Measurements from ENCODE around the gene NUSAP1. TPM values are rescaled to one million over a fixed set of nuclear protein-coding genes. Genes with fewer than 3 reads are reported as not detected.

Gene NUSAP1
- total and polyA plus RNA-seq, 10 of the 15 experiments (the other 5 are each of a cell fraction or from before 2014, with no cell fraction given), result 158 to 315 (median 229) TPM

DNA sequence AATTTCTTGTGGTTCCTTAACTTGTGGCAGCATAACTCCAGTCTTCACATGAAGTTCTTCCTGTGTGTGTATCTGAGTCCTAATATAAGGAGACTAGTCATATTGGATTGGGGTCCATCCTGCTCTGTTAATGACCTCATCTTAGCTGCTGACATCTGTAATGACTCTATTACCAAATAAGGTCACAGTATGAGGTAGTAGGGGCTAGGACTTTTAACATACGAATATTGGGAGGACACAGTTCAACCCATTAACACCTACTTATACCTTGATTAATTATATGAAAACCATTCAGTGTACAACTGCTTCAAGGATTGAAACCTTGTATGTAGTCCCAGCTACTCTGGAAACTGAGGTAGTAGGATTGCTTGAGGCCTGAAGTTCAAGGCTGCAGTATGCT is 44.2 kb upstream of the NUSAP1 start:
- Histone ChIP-seq H3K9me3 (replicated peaks; ENCODE audit: control insufficient read depth, insufficient read depth, low read length) (peaks cover 2% of the 10 kb centered on the region), H3K79me2 (ENCODE audit: control insufficient read depth, insufficient read depth, low read length) (peaks cover 44% of the 10 kb centered on the region), H3K27ac (ENCODE audit: control insufficient read depth, insufficient read depth) (no peak overlapping the region), H3K36me3 (ENCODE audit: control insufficient read depth in 2 of 2, insufficient read depth in 2 of 2, low read length in 1 of 2) (peaks cover 3 to 19% of the 10 kb centered on the region in 2 experiments), H3K4me2 (ENCODE audit: control insufficient read depth, insufficient read depth) (peak overlapping the region; percentile 3; the same call in 1 of the 2 replicates), H3K27me3 (replicated peaks in 1 of 2; ENCODE audit: control insufficient read depth in 2 of 2, insufficient read depth in 2 of 2, low read length in 1 of 2) (no peaks in the 10 kb centered on the region), H3K9ac (ENCODE audit: control insufficient read depth, insufficient read depth, low read length) (no peak overlapping the region), H3K4me1 (ENCODE audit: control insufficient read depth, insufficient read depth, low read length) (peaks cover 13% of the 10 kb centered on the region), H3K4me3 (no peak overlapping the region), H2AFZ (ENCODE audit: control insufficient read depth, low read depth, low read length) (no peak overlapping the region), H4K20me1 (ENCODE audit: control insufficient read depth, insufficient read depth) (no peaks in the 10 kb centered on the region)
- CTCF ChIA-PET, result interaction anchor here (0.5 to 1.6 kb wide), 4 partner anchors 29 to 57 kb away, joined by 3 to 5 read pairs (median 3); partner anchors contain the start of gene CHP1
- POLR2A ChIA-PET, result interaction anchor here (0.6 to 0.8 kb wide), 2 partner anchors 41 to 736 kb away, joined by 5 to 7 read pairs; no protein-coding TSS in a partner anchor
- WGBS (ENCODE audit: insufficient coverage, insufficient replicate concordance, low lambda C conversion rate, missing lambda C conversion rate), result 95% methylated on average over 1 of the region's 1 CpG
- DNase-seq (ENCODE audit: low read depth, low spot score) (no peak), ATAC-seq (no peak), FAIRE-seq (no peak)
- intact Hi-C loops (cut with micrococcal nuclease; ENCODE audit: unreplicated experiment), result no loop called here
- in situ Hi-C loops (cut with MboI), result no loop called here
- RAD21 ChIA-PET (ENCODE audit: unreplicated experiment), result interaction anchor here (1.5 kb wide), 1 partner anchor 57 kb away, joined by 3 read pairs; the partner anchor contains the start of gene CHP1
- SMC1A ChIA-PET (ENCODE audit: uncharacterized antibody, unreplicated experiment), result interaction anchor here (0.7 to 0.8 kb wide), 2 partner anchors 48 to 57 kb away, joined by 3 read pairs; partner anchors contain the start of gene CHP1
- BruUV-seq (replicated peaks), result TSS peak; percentile 20
- no peak for TF ChIP-seq NR2F1 (conservative IDR thresholded peaks at IDR 0.05)
- TF ChIP-seq CREB1 (IDR thresholded peaks at IDR 0.05; ENCODE audit: low read depth), result 0 out of 2 replicates have a peak, but pooled peaks have one; percentile 23
- TF ChIP-seq ZNF384 (IDR thresholded peaks at IDR 0.05; ENCODE audit: borderline replicate concordance, low read depth, low read length), result no peak
- no peak for TF ChIP-seq CBFB (IDR thresholded peaks at IDR 0.05; ENCODE audit: low read depth)
- no peak for TF ChIP-seq ZNF24 (IDR thresholded peaks at IDR 0.05)
- 0 out of 2 replicates have a peak, but pooled peaks have one; percentile 19 for TF ChIP-seq ATF7 (IDR thresholded peaks at IDR 0.05; ENCODE audit: low read depth)
- TF ChIP-seq MEF2A (IDR thresholded peaks at IDR 0.05; ENCODE audit: insufficient read depth, low read depth, low read length), result no peak
- TF ChIP-seq, protein P1, sequence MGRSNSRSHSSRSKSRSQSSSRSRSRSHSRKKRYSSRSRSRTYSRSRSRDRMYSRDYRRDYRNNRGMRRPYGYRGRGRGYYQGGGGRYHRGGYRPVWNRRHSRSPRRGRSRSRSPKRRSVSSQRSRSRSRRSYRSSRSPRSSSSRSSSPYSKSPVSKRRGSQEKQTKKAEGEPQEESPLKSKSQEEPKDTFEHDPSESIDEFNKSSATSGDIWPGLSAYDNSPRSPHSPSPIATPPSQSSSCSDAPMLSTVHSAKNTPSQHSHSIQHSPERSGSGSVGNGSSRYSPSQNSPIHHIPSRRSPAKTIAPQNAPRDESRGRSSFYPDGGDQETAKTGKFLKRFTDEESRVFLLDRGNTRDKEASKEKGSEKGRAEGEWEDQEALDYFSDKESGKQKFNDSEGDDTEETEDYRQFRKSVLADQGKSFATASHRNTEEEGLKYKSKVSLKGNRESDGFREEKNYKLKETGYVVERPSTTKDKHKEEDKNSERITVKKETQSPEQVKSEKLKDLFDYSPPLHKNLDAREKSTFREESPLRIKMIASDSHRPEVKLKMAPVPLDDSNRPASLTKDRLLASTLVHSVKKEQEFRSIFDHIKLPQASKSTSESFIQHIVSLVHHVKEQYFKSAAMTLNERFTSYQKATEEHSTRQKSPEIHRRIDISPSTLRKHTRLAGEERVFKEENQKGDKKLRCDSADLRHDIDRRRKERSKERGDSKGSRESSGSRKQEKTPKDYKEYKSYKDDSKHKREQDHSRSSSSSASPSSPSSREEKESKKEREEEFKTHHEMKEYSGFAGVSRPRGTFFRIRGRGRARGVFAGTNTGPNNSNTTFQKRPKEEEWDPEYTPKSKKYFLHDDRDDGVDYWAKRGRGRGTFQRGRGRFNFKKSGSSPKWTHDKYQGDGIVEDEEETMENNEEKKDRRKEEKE (IDR thresholded peaks at IDR 0.05), result no peak
- no peak for TF ChIP-seq TCF12 (IDR thresholded peaks at IDR 0.05; ENCODE audit: low read depth, low read length)
- TF ChIP-seq, protein P2, sequence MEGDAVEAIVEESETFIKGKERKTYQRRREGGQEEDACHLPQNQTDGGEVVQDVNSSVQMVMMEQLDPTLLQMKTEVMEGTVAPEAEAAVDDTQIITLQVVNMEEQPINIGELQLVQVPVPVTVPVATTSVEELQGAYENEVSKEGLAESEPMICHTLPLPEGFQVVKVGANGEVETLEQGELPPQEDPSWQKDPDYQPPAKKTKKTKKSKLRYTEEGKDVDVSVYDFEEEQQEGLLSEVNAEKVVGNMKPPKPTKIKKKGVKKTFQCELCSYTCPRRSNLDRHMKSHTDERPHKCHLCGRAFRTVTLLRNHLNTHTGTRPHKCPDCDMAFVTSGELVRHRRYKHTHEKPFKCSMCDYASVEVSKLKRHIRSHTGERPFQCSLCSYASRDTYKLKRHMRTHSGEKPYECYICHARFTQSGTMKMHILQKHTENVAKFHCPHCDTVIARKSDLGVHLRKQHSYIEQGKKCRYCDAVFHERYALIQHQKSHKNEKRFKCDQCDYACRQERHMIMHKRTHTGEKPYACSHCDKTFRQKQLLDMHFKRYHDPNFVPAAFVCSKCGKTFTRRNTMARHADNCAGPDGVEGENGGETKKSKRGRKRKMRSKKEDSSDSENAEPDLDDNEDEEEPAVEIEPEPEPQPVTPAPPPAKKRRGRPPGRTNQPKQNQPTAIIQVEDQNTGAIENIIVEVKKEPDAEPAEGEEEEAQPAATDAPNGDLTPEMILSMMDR (IDR thresholded peaks at IDR 0.05 in 2 of 3, conservative IDR thresholded peaks at IDR 0.05 in 1 of 3; ENCODE audit: control insufficient read depth in 2 of 3, extremely low read depth in 1 of 3, insufficient read depth in 1 of 3, low read depth in 3 of 3, low read length in 3 of 3), result no peak
- no peak for TF ChIP-seq TARDBP (IDR thresholded peaks at IDR 0.05; ENCODE audit: borderline replicate concordance)
- TF ChIP-seq CBX5 (IDR thresholded peaks at IDR 0.05; ENCODE audit: low read depth), result no peak
- TF ChIP-seq SRF (IDR thresholded peaks at IDR 0.05; ENCODE audit: low read depth in 2 of 2, low read length in 2 of 2), result 0 out of 4 replicates have a peak, but pooled peaks of 1 of the 2 experiments have one; percentile 46
- TF ChIP-seq, protein P3, sequence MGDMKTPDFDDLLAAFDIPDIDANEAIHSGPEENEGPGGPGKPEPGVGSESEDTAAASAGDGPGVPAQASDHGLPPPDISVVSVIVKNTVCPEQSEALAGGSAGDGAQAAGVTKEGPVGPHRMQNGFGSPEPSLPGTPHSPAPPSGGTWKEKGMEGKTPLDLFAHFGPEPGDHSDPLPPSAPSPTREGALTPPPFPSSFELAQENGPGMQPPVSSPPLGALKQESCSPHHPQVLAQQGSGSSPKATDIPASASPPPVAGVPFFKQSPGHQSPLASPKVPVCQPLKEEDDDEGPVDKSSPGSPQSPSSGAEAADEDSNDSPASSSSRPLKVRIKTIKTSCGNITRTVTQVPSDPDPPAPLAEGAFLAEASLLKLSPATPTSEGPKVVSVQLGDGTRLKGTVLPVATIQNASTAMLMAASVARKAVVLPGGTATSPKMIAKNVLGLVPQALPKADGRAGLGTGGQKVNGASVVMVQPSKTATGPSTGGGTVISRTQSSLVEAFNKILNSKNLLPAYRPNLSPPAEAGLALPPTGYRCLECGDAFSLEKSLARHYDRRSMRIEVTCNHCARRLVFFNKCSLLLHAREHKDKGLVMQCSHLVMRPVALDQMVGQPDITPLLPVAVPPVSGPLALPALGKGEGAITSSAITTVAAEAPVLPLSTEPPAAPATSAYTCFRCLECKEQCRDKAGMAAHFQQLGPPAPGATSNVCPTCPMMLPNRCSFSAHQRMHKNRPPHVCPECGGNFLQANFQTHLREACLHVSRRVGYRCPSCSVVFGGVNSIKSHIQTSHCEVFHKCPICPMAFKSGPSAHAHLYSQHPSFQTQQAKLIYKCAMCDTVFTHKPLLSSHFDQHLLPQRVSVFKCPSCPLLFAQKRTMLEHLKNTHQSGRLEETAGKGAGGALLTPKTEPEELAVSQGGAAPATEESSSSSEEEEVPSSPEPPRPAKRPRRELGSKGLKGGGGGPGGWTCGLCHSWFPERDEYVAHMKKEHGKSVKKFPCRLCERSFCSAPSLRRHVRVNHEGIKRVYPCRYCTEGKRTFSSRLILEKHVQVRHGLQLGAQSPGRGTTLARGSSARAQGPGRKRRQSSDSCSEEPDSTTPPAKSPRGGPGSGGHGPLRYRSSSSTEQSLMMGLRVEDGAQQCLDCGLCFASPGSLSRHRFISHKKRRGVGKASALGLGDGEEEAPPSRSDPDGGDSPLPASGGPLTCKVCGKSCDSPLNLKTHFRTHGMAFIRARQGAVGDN (IDR thresholded peaks at IDR 0.05), result no peak
- TF ChIP-seq MYB (IDR thresholded peaks at IDR 0.05; ENCODE audit: borderline replicate concordance, low read depth, low read length), result no peak

Data from GM12878 (cell line).